T-cell (primary cell): ENCODE data around the gene ADGRD1. TPM values are rescaled to one million over a fixed set of nuclear protein-coding genes. Genes with fewer than 3 reads are reported as not detected.
"Not testable (repeated sequence)": the region's sequence is repeated elsewhere in the genome, so short reads cannot be mapped to it uniquely, and the experiment has no call there.

Experiments
- ATAC-seq, 4 experiments: fragments of 200-7000 bp in 3 of 4; fragments of 150-1000 bp in 1 of 4; cut with Tn5 transposase; replicated peaks in 1 of 4; 1 replicate in 3 of 4; 2 replicates in 1 of 4; pipeline ENCODE4 v1.10.0; 2021; ENCODE audit warnings: moderate library complexity in 3 of 4, mild to moderate bottlenecking in 2 of 4, moderate number of reproducible peaks in 1 of 4
- CTCF ChIA-PET, 2 donors: fragments of 300-600 bp; sonication (Branson Sonifier 250); formaldehyde crosslinking; loops; one replicate each; lab custom pipeline; 2022; ENCODE audit warnings: antibody characterized with exemption in 2 of 2; lab: Charles Lee
- POLR2A ChIA-PET, 2 donors: fragments of 300-600 bp; sonication (Branson Sonifier 250); formaldehyde crosslinking; loops; one replicate each; lab custom pipeline; 2022; ENCODE audit warnings: antibody characterized with exemption in 2 of 2; lab: Charles Lee
- DNase-seq, 35 experiments: peaks; one replicate each; pipeline versions ENCODE4 v3.0.0 to v3.0.0-alpha.2; 2013 to 2023
- H3K27ac ChIP-seq: one replicate; pipeline ENCODE4 v1.5.1; 2013; ENCODE audit warnings: low read length
- H3K27me3 ChIP-seq, 2 experiments: replicated peaks in 1 of 2; 1 replicate in 1 of 2; 2 replicates in 1 of 2; pipeline versions ENCODE4 v1.6.1 to v1.7.0; 2013; ENCODE audit warnings: low read length in 1 of 2, mixed read lengths in 1 of 2; ENCODE audit not compliant: control insufficient read depth in 2 of 2, insufficient read depth in 2 of 2; ENCODE audit errors: extremely low read depth in 1 of 2
- H3K36me3 ChIP-seq, 2 donors: 1 replicate in 1 of 2; 2 replicates in 1 of 2; pipeline versions ENCODE4 v1.6.1 to v1.7.0; 2013; ENCODE audit warnings: low read length in 1 of 2; ENCODE audit not compliant: control insufficient read depth in 2 of 2, insufficient read depth in 1 of 2; ENCODE audit errors: extremely low read depth in 1 of 2
- H3K4me1 ChIP-seq, 2 experiments: 1 replicate in 1 of 2; 2 replicates in 1 of 2; pipeline versions ENCODE4 v1.6.1 to v1.7.0; 2013; ENCODE audit warnings: low read length in 2 of 2, mixed read lengths in 1 of 2; ENCODE audit not compliant: insufficient read depth in 2 of 2, control insufficient read depth in 1 of 2; ENCODE audit errors: extremely low read depth in 1 of 2
- H3K4me3 ChIP-seq, 2 donors: 1 replicate in 1 of 2; 2 replicates in 1 of 2; pipeline versions ENCODE4 v1.5.1 to v1.7.0; 2013; ENCODE audit warnings: mild to moderate bottlenecking in 2 of 2, low read length in 1 of 2, moderate library complexity in 1 of 2; ENCODE audit not compliant: control insufficient read depth in 1 of 2; ENCODE audit errors: extremely low read depth in 1 of 2
- H3K9me3 ChIP-seq: 2 replicates; pipeline ENCODE4 v1.7.0; 2013
- H3K27ac Mint-ChIP-seq, 2 donors: one replicate each; pipeline ENCODE4 v1.8.0; 2020 to 2021; ENCODE audit warnings: mild to moderate bottlenecking in 2 of 2, mixed read lengths in 2 of 2
- H3K27me3 Mint-ChIP-seq, 2 donors: one replicate each; pipeline ENCODE4 v1.8.0; 2021 to 2022; ENCODE audit warnings: mixed read lengths in 2 of 2
- H3K36me3 Mint-ChIP-seq: one replicate; pipeline ENCODE4 v1.8.0; 2021; ENCODE audit warnings: mixed read lengths
- H3K4me1 Mint-ChIP-seq, 3 donors: one replicate each; pipeline ENCODE4 v1.8.0; 2020 to 2022; ENCODE audit warnings: mixed read lengths in 3 of 3, mild to moderate bottlenecking in 1 of 3
- H3K4me3 Mint-ChIP-seq, 3 donors: one replicate each; pipeline ENCODE4 v1.8.0; 2020 to 2022; ENCODE audit warnings: mild to moderate bottlenecking in 3 of 3, mixed read lengths in 3 of 3, moderate library complexity in 3 of 3
- H3K9me3 Mint-ChIP-seq, 3 donors: one replicate each; pipeline ENCODE4 v1.8.0; 2020 to 2022; ENCODE audit warnings: mixed read lengths in 3 of 3
- WGBS: methylation state at CpG from one replicate; pipeline ENCODE4 v1.1.5; 2013; ENCODE audit warnings: missing lambda C conversion rate; ENCODE audit not compliant: insufficient coverage; 5-methylcytosine and 5-hydroxymethylcytosine counted together
- total RNA-seq, 35 experiments: library from RNA in 6 of 35; stranded (reverse) in 6 of 35; fragments of 120-200 nt in 1 of 35; gene quantifications; one replicate each; pipeline versions ENCODE4 v1.2.1 to v1.2.4 and lab custom pipeline; 2013 to 2026

Gene ADGRD1
- total RNA-seq, 5 donors from 2014 or later (not counting 1 experiment from before 2014, with no cell fraction given), result 0.29 to 1.1 (median 0.43) TPM; not detected in 1

DNA sequence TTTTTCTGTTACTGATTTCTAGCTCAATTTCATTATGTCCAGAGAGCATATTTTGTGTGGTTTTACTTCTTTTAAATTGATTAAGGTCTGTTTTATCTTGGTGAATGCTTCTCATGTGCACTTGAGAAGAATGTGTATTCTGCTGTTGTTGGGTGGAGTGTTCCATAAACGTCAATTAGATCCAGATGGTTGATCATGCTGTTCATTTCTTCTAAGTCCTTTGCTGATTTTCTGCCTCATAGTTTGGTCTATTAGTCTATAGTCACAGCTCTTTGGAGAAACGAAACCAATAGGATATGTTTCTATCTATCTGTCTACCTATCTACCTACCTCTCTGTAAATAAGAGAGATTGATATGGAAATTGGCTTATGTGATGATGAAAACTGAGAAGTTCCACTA is 17.1 kb upstream of the ADGRD1 start:
- H3K27ac Mint-ChIP-seq, result no peak overlapping the region
- CTCF ChIA-PET, result no interaction called here
- Histone ChIP-seq H3K4me1 (no peaks in the 10 kb centered on the region), H3K27me3 (peaks cover 0 to 23% of the 10 kb centered on the region in 2 experiments), H3K9me3 (no peaks in the 10 kb centered on the region), H3K4me3 (no peak overlapping the region), H3K27ac (no peak overlapping the region), H3K36me3 (no peaks in the 10 kb centered on the region)
- H3K4me3 Mint-ChIP-seq, result no peak overlapping the region
- POLR2A ChIA-PET, result no interaction called here
- no peaks in the 10 kb centered on the region for H3K4me1 Mint-ChIP-seq
- ATAC-seq, result no peak
- 83% methylated on average over 1 of the region's 2 CpGs for WGBS
- DNase-seq, result no peak
- peaks cover 5% of the 10 kb centered on the region for H3K36me3 Mint-ChIP-seq
- peaks cover 0 to 21% (median 14%) of the 10 kb centered on the region in 3 donors for H3K9me3 Mint-ChIP-seq
- H3K27me3 Mint-ChIP-seq, result peaks cover 28 to 29% of the 10 kb centered on the region in 2 donors

DNA sequence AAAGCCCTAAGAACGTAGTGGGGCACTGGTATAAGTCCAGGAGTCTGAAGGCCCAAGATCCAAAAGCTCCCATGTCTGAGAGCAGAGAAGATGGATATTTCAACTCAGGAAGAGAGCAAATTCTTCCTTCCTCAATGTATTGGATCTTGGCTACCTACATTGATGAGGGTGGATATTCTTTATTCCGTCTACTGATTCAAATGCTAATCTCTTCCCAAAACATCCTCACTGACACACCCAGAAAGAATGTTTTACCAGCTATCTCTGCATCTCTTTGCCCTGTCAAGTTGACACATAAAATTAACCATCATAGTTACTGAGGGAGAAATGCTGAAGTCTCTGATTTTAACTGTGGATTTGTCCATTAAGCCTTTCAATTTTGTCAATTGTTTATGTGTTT is 16.6 kb upstream of the ADGRD1 start:
- no peak overlapping the region for H3K4me3 Mint-ChIP-seq
- peaks cover 5% of the 10 kb centered on the region for H3K36me3 Mint-ChIP-seq
- H3K27ac Mint-ChIP-seq, result no peak overlapping the region
- DNase-seq (no peak), ATAC-seq (no peak)
- peaks cover 24 to 26% of the 10 kb centered on the region in 2 donors for H3K27me3 Mint-ChIP-seq
- POLR2A ChIA-PET, result no interaction called here
- no peaks in the 10 kb centered on the region for H3K9me3 ChIP-seq
- CTCF ChIA-PET, result no interaction called here
- peaks cover 0 to 21% (median 14%) of the 10 kb centered on the region in 3 donors for H3K9me3 Mint-ChIP-seq
- no peaks in the 10 kb centered on the region for H3K4me1 Mint-ChIP-seq
- no peaks in the 10 kb centered on the region for H3K4me1 ChIP-seq
- peaks cover 0 to 19% of the 10 kb centered on the region in 2 experiments for H3K27me3 ChIP-seq
- H3K36me3 ChIP-seq, result no peaks in the 10 kb centered on the region
- 71% methylated on average over 1 of the region's 2 CpGs for WGBS
- no peak overlapping the region for H3K4me3 ChIP-seq
- no peak overlapping the region for H3K27ac ChIP-seq

DNA sequence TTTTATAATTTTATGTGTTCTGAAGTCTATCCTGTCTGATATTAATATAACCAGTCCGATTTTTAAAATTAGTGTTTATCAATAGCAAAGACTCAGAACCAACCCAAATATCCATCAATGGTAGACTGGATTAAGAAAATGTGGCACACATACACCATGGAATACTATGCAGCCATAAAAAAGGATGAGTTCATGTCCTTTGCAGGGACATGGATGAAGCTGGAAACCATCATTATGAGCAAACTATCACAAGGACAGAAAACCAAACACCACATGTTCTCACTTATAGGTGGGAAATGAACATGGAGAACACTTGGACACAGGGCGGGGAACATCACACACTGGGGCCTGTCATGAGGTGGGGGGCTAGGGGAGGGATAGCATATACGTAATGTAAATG is 16.2 kb upstream of the ADGRD1 start:
- H3K36me3 ChIP-seq, H3K4me3 ChIP-seq, H3K4me1 ChIP-seq, CTCF ChIA-PET, POLR2A ChIA-PET, H3K27ac ChIP-seq, H3K4me1 Mint-ChIP-seq, H3K4me3 Mint-ChIP-seq, ATAC-seq, H3K9me3 ChIP-seq, H3K36me3 Mint-ChIP-seq, DNase-seq: not testable (repeated sequence)
- peaks cover 0 to 17% of the 10 kb centered on the region in 2 experiments for H3K27me3 ChIP-seq
- H3K27me3 Mint-ChIP-seq, result peaks cover 20 to 23% of the 10 kb centered on the region in 2 donors
- no CpG with 5 or more reads among the region's 3 CpGs for WGBS
- H3K27ac Mint-ChIP-seq, result peak overlapping the region in 1 of 2 donors; percentile 47
- peaks cover 0 to 21% (median 14%) of the 10 kb centered on the region in 3 donors for H3K9me3 Mint-ChIP-seq

DNA sequence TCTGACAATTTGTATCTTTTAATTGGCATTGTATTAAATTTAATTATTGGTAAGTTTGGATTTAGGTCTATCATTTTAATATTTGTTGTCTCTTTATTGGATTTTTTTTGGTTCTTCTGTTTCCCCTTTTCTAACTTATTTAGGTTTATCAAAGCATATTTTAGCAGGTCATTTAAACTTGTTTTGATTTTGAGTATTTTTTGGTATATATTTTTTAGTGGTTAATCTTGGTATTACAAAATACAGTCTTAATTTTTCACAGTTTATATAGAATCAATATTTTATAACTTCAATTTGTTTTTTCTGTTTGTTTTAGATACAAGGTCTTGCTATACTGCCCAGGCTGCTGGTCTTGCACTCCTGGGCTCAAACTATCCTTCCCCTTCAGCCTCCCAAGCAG is 15.5 kb upstream of the ADGRD1 start:
- no peaks in the 10 kb centered on the region for H3K36me3 ChIP-seq
- H3K27me3 ChIP-seq, result peaks cover 0 to 14% of the 10 kb centered on the region in 2 experiments
- ATAC-seq (no peak), DNase-seq (no peak)
- H3K4me3 ChIP-seq, result no peak overlapping the region
- no peaks in the 10 kb centered on the region for H3K4me1 ChIP-seq
- Mint-ChIP-seq H3K4me3 (no peak overlapping the region), H3K27me3 (peaks cover 16 to 19% of the 10 kb centered on the region in 2 donors), H3K4me1 (no peaks in the 10 kb centered on the region), H3K9me3 (peaks cover 0 to 21% (median 14%) of the 10 kb centered on the region in 3 donors), H3K27ac (no peak overlapping the region), H3K36me3 (peaks cover 5% of the 10 kb centered on the region)
- ChIA-PET CTCF (no interaction called here), POLR2A (no interaction called here)
- no peaks in the 10 kb centered on the region for H3K9me3 ChIP-seq
- no peak overlapping the region for H3K27ac ChIP-seq

DNA sequence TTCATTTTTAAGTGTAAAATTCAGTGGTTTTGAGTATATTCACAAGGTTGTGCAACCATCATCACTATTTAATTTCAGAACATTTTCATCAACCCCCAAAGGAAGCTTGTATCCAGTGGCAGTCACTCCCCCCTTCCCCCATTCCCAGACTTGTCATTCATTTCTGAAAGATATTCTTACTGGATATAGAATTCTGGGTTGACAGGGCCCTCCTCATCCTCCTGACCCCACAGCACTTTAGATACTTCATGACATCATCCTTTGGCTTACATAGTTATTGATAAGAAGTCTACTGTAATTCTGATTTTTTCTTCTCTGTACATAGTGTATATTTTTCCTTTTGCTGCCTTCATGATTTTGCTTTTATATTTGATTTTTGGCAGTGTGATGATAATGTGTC is 8.8 kb upstream of the ADGRD1 start:
- peaks cover 0 to 20% of the 10 kb centered on the region in 2 experiments for H3K27me3 ChIP-seq
- DNase-seq, result no peak
- POLR2A ChIA-PET, result no interaction called here
- H3K36me3 Mint-ChIP-seq, result peaks cover 6% of the 10 kb centered on the region
- no peaks in the 10 kb centered on the region for H3K4me1 Mint-ChIP-seq
- CTCF ChIA-PET, result no interaction called here
- no peak overlapping the region for H3K27ac Mint-ChIP-seq
- peaks cover 10 to 22% of the 10 kb centered on the region in 2 donors for H3K27me3 Mint-ChIP-seq
- peaks cover 11 to 36% (median 27%) of the 10 kb centered on the region in 3 donors for H3K9me3 Mint-ChIP-seq
- ATAC-seq, result no peak
- H3K9me3 ChIP-seq, result no peaks in the 10 kb centered on the region
- H3K36me3 ChIP-seq, result no peaks in the 10 kb centered on the region
- H3K4me3 ChIP-seq, result no peak overlapping the region
- no peak overlapping the region for H3K4me3 Mint-ChIP-seq
- no peaks in the 10 kb centered on the region for H3K4me1 ChIP-seq
- H3K27ac ChIP-seq, result no peak overlapping the region

DNA sequence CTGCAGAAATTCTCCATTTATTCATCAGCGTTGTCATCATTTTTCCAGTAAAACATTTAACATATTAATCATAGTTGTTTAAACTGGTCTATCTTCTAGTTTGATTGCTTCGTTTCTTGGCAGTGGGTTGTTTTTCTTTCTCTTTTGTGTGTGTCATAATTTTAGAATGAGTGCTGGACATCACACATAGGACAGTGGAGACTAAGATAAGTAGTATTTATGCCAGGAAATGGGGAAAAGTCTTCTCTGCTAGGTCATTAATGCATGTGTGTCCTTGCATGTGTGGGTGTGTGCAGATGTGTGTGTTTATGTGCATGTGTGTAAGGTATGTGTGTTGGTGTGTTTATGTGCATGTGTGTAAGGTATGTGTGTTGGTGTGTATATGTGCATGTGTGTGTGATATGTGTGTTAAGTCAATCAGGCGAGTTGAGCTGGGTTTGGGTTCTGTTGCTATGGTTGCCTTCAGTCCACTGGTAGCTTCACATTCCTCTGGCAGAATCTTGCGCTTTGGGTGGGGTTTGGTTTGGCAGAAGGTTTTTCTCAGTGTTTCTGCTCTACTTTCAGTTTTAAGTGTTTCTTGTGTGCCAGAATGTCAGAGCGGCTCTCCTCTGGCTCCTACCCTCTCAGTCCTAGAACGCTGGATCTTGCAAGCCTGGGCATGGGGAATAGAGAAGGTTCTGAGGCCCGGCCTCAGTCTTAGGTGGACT is 7.8 kb upstream of the ADGRD1 start:
- no peak overlapping the region for H3K4me3 Mint-ChIP-seq
- no peak overlapping the region for H3K4me3 ChIP-seq
- no peaks in the 10 kb centered on the region for H3K9me3 ChIP-seq

More for the DNA sequence above, 7.8 kb upstream of the ADGRD1 start:
- Mint-ChIP-seq H3K27me3 (peaks cover 15 to 29% of the 10 kb centered on the region in 2 donors), H3K4me1 (no peaks in the 10 kb centered on the region), H3K36me3 (peaks cover 6% of the 10 kb centered on the region), H3K9me3 (peaks cover 11 to 28% (median 18%) of the 10 kb centered on the region in 3 donors), H3K27ac (no peak overlapping the region)
- H3K27ac ChIP-seq, result no peak overlapping the region
- no peak for ATAC-seq
- peaks cover 0 to 20% of the 10 kb centered on the region in 2 experiments for H3K27me3 ChIP-seq
- DNase-seq, result no peak
- H3K36me3 ChIP-seq, result no peaks in the 10 kb centered on the region
- 71% methylated on average over 2 of the region's 7 CpGs for WGBS
- POLR2A ChIA-PET, result no interaction called here
- CTCF ChIA-PET, result no interaction called here
- H3K4me1 ChIP-seq, result no peaks in the 10 kb centered on the region
